AG09319 (cell line): ENCODE results near the gene ALDH16A1.

Source experiments
- DNase-seq: peaks from one replicate; pipeline ENCODE4 v3.0.0-alpha.2; 2010; ENCODE audit warnings: low read depth; ENCODE audit errors: extremely low read depth
- CTCF ChIP-seq: IDR thresholded peaks from 2 replicates; pipeline ENCODE4 v1.5.1; 2011; ENCODE audit warnings: low read depth, mild to moderate bottlenecking, inconsistent platforms, low read length, moderate library complexity

Gene ALDH16A1

GRCh38 chr19:49411681-49412326 lies 41.2 kb upstream of the ALDH16A1 start:
- no peak for TF ChIP-seq CTCF
- no peak for DNase-seq

GRCh38 chr19:49413348-49413747 lies 39.7 kb upstream of the ALDH16A1 start:
- no peak for DNase-seq
- no peak for TF ChIP-seq CTCF

- TF ChIP-seq CTCF: no peak
- DNase-seq: no peak
Measured at GRCh38 chr19:49414256-49414655, 38.8 kb upstream of the ALDH16A1 start.

- TF ChIP-seq CTCF: no peak
- DNase-seq: no peak
Measured at GRCh38 chr19:49415102-49415809, 37.8 kb upstream of the ALDH16A1 start.

- no peak for TF ChIP-seq CTCF
- no peak for DNase-seq
Measured at GRCh38 chr19:49415810-49416200, 37.2 kb upstream of the ALDH16A1 start.

GRCh38 chr19:49417088-49417487 lies 35.9 kb upstream of the ALDH16A1 start:
- no peak for TF ChIP-seq CTCF
- DNase-seq: no peak

- no peak for DNase-seq
- TF ChIP-seq CTCF: no peak
Measured at GRCh38 chr19:49418511-49418910, 34.5 kb upstream of the ALDH16A1 start.
